OCI-LY7 (cell line): ENCODE results near the gene SCN4A.
"Not testable (repeated sequence)": the region's sequence is repeated elsewhere in the genome, so short reads cannot be mapped to it uniquely, and the experiment has no call there.

Experiments used
- CTCF ChIP-seq: fragments of 200-600 bp; sonication (generic); conservative IDR thresholded peaks from 2 replicates; pipeline ENCODE4 v1.5.1; 2014; ENCODE audit warnings: mild to moderate bottlenecking, antibody characterized with exemption, low read length, moderate library complexity, mixed read lengths
- EZH2phosphoT487 ChIP-seq: fragments of 200-600 bp; sonication (generic); IDR thresholded peaks from 2 replicates; pipeline ENCODE4 v1.6.1; 2018; ENCODE audit warnings: low read depth, borderline replicate concordance, mild to moderate bottlenecking, mixed run types, antibody characterized with exemption, low read length, moderate library complexity, mixed read lengths

- not testable (repeated sequence) for TF ChIP-seq CTCF, EZH2phosphoT487
These were observed 57.0 kb downstream of the SCN4A start for GRCh38 chr17:63915753-63916152.
